GM10266 (cell line): ENCODE results near the gene SLF1.

ENCODE experiments used
- DNase-seq: peaks from one replicate; pipeline ENCODE4 v3.0.0; 2012; ENCODE audit errors: extremely low spot score
- CTCF ChIP-seq: IDR thresholded peaks from 2 replicates; pipeline ENCODE4 v1.5.1; 2012; ENCODE audit warnings: mild to moderate bottlenecking, low read depth; ENCODE audit not compliant: control insufficient read depth, insufficient read depth; ENCODE audit errors: missing control alignments

Gene SLF1

GRCh38 chr5:94707359-94707758 is 88.9 kb downstream of the SLF1 start:
- no peak for DNase-seq
- TF ChIP-seq CTCF = no peak

- DNase-seq = no peak
- no peak for TF ChIP-seq CTCF
Observed at GRCh38 chr5:94709277-94709676, 90.8 kb downstream of the SLF1 start.

GRCh38 chr5:94711785-94712184 is 93.3 kb downstream of the SLF1 start:
- no peak for DNase-seq
- TF ChIP-seq CTCF = no peak

GRCh38 chr5:94715768-94716167 is 97.3 kb downstream of the SLF1 start:
- no peak for TF ChIP-seq CTCF
- no peak for DNase-seq

GRCh38 chr5:94725142-94725541 is 106.7 kb downstream of the SLF1 start:
- TF ChIP-seq CTCF = no peak
- DNase-seq = no peak

GRCh38 chr5:94731471-94731870 is 113.0 kb downstream of the SLF1 start:
- no peak for DNase-seq
- no peak for TF ChIP-seq CTCF

- no peak for DNase-seq
- no peak for TF ChIP-seq CTCF
Observed at GRCh38 chr5:94736498-94736897, 118.0 kb downstream of the SLF1 start.
